HFFc6 (cell line): ENCODE data around the gene PAQR9. TPM values are rescaled to one million over a fixed set of nuclear protein-coding genes. Genes with fewer than 3 reads are reported as not detected.

Source experiments
- DNase-seq: peaks from one replicate; pipeline ENCODE4 v3.0.0-alpha.2; 2018
- H3K27ac Mint-ChIP-seq: 2 replicates; pipeline ENCODE4 v1.8.0; 2020; ENCODE audit warnings: mild to moderate bottlenecking, mixed read lengths
- H3K27me3 Mint-ChIP-seq: 2 replicates; pipeline ENCODE4 v1.8.0; 2021; ENCODE audit warnings: mild to moderate bottlenecking, moderate library complexity, mixed read lengths; ENCODE audit not compliant: insufficient read depth
- H3K36me3 Mint-ChIP-seq: 2 replicates; pipeline ENCODE4 v1.8.0; 2021; ENCODE audit warnings: low read depth, mixed read lengths
- H3K4me1 Mint-ChIP-seq: 2 replicates; pipeline ENCODE4 v1.8.0; 2020; ENCODE audit warnings: low read depth, mixed read lengths
- H3K4me3 Mint-ChIP-seq: 2 replicates; pipeline ENCODE4 v1.8.0; 2020; ENCODE audit warnings: mild to moderate bottlenecking, moderate library complexity, mixed read lengths
- H3K9me3 Mint-ChIP-seq: 2 replicates; pipeline ENCODE4 v1.8.0; 2020; ENCODE audit warnings: mild to moderate bottlenecking, mixed read lengths
- total RNA-seq, 6 experiments: library from RNA; stranded (reverse); fragmentation: NEBNext Ultra II Directional; extraction: Animal tissue kit (Norgen Biotek cat#: 25700); gene quantifications; 2 replicates in 1 of 6; 3 replicates in 5 of 6; pipeline ENCODE4 v1.2.3, GENCODE V29; 2021
- TF ChIP-seq, protein P1 (sequence below): fragments of 200-600 bp; sonication (generic); IDR thresholded peaks from 2 replicates; pipeline ENCODE4 v1.5.0; 2021; ENCODE audit warnings: antibody characterized with exemption, mild to moderate bottlenecking

Gene PAQR9
- total RNA-seq, 6 experiments from 2014 or later: 0.11 to 0.30 (median 0.17) TPM; not detected in 2

DNA sequence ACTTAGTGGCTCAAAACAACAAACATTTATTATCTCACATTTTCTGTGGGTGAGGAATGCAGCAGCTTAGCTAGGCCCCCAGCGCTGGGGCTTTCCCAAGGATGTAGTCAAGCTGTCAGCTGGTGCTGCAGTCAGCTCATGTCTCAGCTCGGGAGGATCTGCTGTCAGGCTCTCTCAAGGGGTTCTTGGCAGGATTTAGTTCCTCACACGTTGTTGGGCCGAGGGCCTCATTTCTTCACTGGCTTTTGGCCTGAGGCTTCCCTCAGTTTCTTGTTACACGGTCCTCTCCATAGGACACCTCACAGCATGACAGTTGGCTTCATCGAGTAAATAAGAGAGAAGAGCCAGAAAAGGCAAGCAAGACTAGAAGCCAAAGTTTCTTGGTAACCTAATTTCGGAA lies 24.2 kb upstream of the PAQR9 start:
- Mint-ChIP-seq H3K4me1 (peaks cover 7% of the 10 kb centered on the region; the same call in 1 of the 2 replicates), H3K27ac (no peak overlapping the region), H3K27me3 (peaks cover 21% of the 10 kb centered on the region), H3K36me3 (no peaks in the 10 kb centered on the region), H3K4me3 (no peak overlapping the region; the same call in 1 of the 2 replicates), H3K9me3 (no peaks in the 10 kb centered on the region)
- no peak for DNase-seq
- TF ChIP-seq, protein P1, sequence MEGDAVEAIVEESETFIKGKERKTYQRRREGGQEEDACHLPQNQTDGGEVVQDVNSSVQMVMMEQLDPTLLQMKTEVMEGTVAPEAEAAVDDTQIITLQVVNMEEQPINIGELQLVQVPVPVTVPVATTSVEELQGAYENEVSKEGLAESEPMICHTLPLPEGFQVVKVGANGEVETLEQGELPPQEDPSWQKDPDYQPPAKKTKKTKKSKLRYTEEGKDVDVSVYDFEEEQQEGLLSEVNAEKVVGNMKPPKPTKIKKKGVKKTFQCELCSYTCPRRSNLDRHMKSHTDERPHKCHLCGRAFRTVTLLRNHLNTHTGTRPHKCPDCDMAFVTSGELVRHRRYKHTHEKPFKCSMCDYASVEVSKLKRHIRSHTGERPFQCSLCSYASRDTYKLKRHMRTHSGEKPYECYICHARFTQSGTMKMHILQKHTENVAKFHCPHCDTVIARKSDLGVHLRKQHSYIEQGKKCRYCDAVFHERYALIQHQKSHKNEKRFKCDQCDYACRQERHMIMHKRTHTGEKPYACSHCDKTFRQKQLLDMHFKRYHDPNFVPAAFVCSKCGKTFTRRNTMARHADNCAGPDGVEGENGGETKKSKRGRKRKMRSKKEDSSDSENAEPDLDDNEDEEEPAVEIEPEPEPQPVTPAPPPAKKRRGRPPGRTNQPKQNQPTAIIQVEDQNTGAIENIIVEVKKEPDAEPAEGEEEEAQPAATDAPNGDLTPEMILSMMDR: no peak

DNA sequence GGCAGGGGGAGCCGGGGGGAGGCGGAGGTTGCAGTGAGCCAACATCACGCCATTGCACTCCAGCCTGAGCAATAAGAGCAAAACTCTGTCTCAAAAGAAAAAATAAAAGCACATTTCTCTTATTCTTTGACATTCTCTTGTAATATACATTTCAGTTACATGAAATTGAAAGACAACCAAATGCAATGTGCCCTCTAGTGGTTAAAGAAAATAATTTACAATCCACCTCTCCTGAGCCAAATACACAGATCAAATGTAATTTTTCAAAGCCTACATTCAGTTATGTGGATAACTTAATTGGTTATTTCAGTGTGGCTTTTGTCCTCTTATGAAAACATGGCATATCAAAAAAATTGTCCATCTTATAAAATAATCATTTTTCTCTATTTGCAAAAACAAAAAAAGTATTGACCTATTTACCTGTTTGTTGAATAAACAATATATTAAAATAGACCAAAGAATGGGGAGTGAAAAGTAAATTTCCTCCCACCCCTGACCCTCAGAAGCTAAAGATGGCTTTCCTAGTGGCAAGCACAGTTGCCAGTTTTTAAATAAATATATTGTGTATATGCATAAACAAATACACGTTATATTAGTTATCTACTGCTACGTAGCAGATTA lies 23.7 kb upstream of the PAQR9 start:
- DNase-seq: peak; percentile 57
- no peaks in the 10 kb centered on the region for H3K36me3 Mint-ChIP-seq
- H3K4me3 Mint-ChIP-seq: no peak overlapping the region
- TF ChIP-seq, protein P1: peak; percentile 91
- H3K27me3 Mint-ChIP-seq: peaks cover 26% of the 10 kb centered on the region
- H3K27ac Mint-ChIP-seq: no peak overlapping the region
- no peaks in the 10 kb centered on the region for H3K9me3 Mint-ChIP-seq
- peaks cover 7% of the 10 kb centered on the region; the same call in 1 of the 2 replicates for H3K4me1 Mint-ChIP-seq

DNA sequence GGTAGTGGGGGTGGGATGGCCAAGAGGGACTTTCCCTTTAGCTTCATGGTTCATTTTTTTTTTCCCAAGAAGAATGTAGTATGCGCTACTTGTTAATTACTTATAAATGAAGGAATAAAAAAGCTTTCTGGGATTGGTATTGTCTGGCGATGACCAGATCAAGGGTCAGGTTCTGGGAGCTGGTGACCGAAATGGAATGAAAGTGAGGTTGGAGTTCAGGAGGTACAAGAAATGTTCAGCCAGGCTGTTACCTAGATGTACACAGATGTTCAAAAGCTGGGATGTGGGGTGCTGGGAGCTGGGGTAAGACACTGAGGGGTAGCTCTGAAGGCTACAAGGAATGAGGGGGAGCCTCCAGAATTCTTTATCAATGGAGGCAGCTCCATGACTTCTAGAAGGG lies 20.8 kb upstream of the PAQR9 start:
- H3K4me1 Mint-ChIP-seq: peaks cover 7% of the 10 kb centered on the region; the same call in 1 of the 2 replicates
- H3K27me3 Mint-ChIP-seq: peaks cover 23% of the 10 kb centered on the region; the same call in 1 of the 2 replicates
- TF ChIP-seq, protein P1: no peak
- no peak for DNase-seq
- no peaks in the 10 kb centered on the region for H3K9me3 Mint-ChIP-seq
- no peak overlapping the region for H3K27ac Mint-ChIP-seq
- no peak overlapping the region for H3K4me3 Mint-ChIP-seq
- H3K36me3 Mint-ChIP-seq: no peaks in the 10 kb centered on the region

DNA sequence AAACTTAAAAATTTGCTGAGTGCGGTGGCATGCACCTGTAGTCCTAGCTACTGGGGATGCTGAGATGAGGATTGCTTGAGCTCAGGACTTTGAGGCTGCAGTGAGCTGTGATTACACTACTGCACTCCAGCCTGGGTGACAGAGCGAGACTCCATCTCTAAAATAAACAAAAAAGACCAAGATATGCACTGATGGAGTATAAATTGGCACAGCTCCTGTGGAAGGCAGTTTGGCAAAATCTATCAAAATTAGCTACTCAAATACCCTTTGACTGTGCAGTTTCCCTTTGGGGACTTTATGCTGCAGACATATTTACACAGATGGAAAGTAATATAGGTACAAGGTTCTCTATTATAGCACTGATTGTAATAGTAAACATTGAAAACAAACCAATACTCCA lies 19.8 kb upstream of the PAQR9 start:
- no peaks in the 10 kb centered on the region for H3K36me3 Mint-ChIP-seq
- H3K4me1 Mint-ChIP-seq: peaks cover 7% of the 10 kb centered on the region; the same call in 1 of the 2 replicates
- TF ChIP-seq, protein P1: no peak
- no peak for DNase-seq
- H3K4me3 Mint-ChIP-seq: no peak overlapping the region
- no peak overlapping the region for H3K27ac Mint-ChIP-seq
- H3K27me3 Mint-ChIP-seq: peaks cover 22% of the 10 kb centered on the region; the same call in 1 of the 2 replicates
- H3K9me3 Mint-ChIP-seq: no peaks in the 10 kb centered on the region

DNA sequence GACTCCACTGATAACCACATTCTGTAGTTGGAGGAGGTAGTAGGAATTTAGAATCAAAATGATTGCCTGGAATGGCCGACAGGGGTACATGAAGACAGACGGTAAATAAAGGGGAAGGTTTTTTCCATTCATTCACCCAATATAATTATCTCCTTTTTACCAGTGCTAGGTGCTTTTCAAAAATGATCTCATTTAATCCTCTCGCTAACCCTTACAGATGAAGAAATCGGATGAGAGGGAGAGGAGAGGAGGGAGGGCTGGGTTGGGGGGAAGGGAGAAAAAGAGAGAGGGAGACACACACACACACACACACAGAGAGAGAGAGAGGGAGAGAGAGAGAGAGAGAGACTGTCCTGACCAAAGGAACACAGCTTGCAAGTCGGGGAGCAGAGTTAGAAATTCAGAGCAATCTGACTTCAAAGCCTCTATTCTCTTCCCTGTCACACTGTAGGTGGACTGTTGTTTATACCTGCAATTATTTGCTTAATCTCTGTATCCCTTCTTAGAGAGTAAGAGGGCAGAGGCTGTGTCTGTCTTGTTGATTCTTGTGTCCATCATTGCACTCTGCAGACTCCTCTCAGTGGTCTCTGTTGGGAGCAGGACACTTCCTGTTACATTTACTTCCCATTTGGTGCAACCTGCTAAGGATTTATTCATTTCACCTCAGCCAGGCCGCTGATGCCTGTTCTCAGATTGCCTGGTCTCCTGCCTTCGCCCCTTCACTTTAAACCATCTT lies 18.7 kb upstream of the PAQR9 start:
- Mint-ChIP-seq H3K27me3 (peaks cover 20% of the 10 kb centered on the region; the same call in 1 of the 2 replicates), H3K4me1 (peaks cover 3% of the 10 kb centered on the region), H3K9me3 (no peaks in the 10 kb centered on the region), H3K36me3 (no peaks in the 10 kb centered on the region), H3K4me3 (no peak overlapping the region), H3K27ac (no peak overlapping the region)
- no peak for DNase-seq
- TF ChIP-seq, protein P1: no peak
